Measurements from ENCODE around the gene WDR48. TPM values are rescaled to one million over a fixed set of nuclear protein-coding genes. Genes with fewer than 3 reads are reported as not detected.

Gene WDR48
- polyA plus RNA-seq, 1 donor from 2014 or later, result 111 TPM

- Histone ChIP-seq H4K20me1 (ENCODE audit: insufficient read depth) (no peaks in the 10 kb centered on the region), H3K79me2 (replicated peaks; ENCODE audit: insufficient read depth, low read length) (peaks cover 21% of the 10 kb centered on the region), H2AFZ (ENCODE audit: low read depth, low read length) (no peak overlapping the region), H3K9me3 (ENCODE audit: low read length) (no peaks in the 10 kb centered on the region), H3K4me3 (ENCODE audit: low read length) (peak overlapping the region; percentile 99), H3F3A (ENCODE audit: insufficient read depth, low read length, poor library complexity, severe bottlenecking) (peaks cover 4% of the 10 kb centered on the region), H3K27ac (ENCODE audit: low read length) (no peak overlapping the region), H3K36me3 (ENCODE audit: insufficient read depth, low read length) (no peaks in the 10 kb centered on the region), H3K9ac (ENCODE audit: low read length) (no peak overlapping the region), H3K9me2 (ENCODE audit: insufficient read depth, low read length) (no peaks in the 10 kb centered on the region), H3K4me2 (ENCODE audit: low read length) (peak overlapping the region; percentile 82), H3K27me3 (ENCODE audit: insufficient read depth, low read depth, low read length) (no peaks in the 10 kb centered on the region)
- TF ChIP-seq EP300 (conservative IDR thresholded peaks at IDR 0.05; ENCODE audit: poor library complexity, severe bottlenecking) (no peak), MXI1 (conservative IDR thresholded peaks at IDR 0.05; ENCODE audit: poor library complexity, severe bottlenecking) (no peak), REST (IDR thresholded peaks at IDR 0.05; ENCODE audit: borderline replicate concordance) (no peak), EZH2 (IDR thresholded peaks at IDR 0.05; ENCODE audit: borderline replicate concordance, insufficient read depth, low read length, poor library complexity, severe bottlenecking) (no peak), TAF1 (IDR thresholded peaks at IDR 0.05; ENCODE audit: low read depth) (no peak), RAD21 (conservative IDR thresholded peaks at IDR 0.05) (no peak), SMC3 (conservative IDR thresholded peaks at IDR 0.05; ENCODE audit: poor library complexity) (no peak), CTCF (IDR thresholded peaks at IDR 0.05; ENCODE audit: poor library complexity, severe bottlenecking) (no peak), POLR2AphosphoS5 (IDR thresholded peaks at IDR 0.05) (no peak)
Measured at GRCh38 chr3:39104961-39105686, 53.3 kb downstream of the WDR48 start.

- H3K9me2 ChIP-seq (ENCODE audit: insufficient read depth, low read length), result no peaks in the 10 kb centered on the region
- no peaks in the 10 kb centered on the region for H3K36me3 ChIP-seq (ENCODE audit: insufficient read depth, low read length)
- no peaks in the 10 kb centered on the region for H3K27me3 ChIP-seq (ENCODE audit: insufficient read depth, low read depth, low read length)
- peaks cover 21% of the 10 kb centered on the region for H3K79me2 ChIP-seq (replicated peaks; ENCODE audit: insufficient read depth, low read length)
- H3K9me3 ChIP-seq (ENCODE audit: low read length), result no peaks in the 10 kb centered on the region
- H3K9ac ChIP-seq (ENCODE audit: low read length), result peak overlapping the region; percentile 83
- no peak overlapping the region for H2AFZ ChIP-seq (ENCODE audit: low read depth, low read length)
- no peak overlapping the region for H3K27ac ChIP-seq (ENCODE audit: low read length)
- peaks cover 4% of the 10 kb centered on the region for H3F3A ChIP-seq (ENCODE audit: insufficient read depth, low read length, poor library complexity, severe bottlenecking)
- H4K20me1 ChIP-seq (ENCODE audit: insufficient read depth), result no peaks in the 10 kb centered on the region
- peak overlapping the region; percentile 99 for H3K4me3 ChIP-seq (ENCODE audit: low read length)
- H3K4me2 ChIP-seq (ENCODE audit: low read length), result peak overlapping the region; percentile 82
- no peak for TF ChIP-seq RAD21 (conservative IDR thresholded peaks at IDR 0.05)
- TF ChIP-seq MXI1 (conservative IDR thresholded peaks at IDR 0.05; ENCODE audit: poor library complexity, severe bottlenecking), result no peak
- TF ChIP-seq SMC3 (conservative IDR thresholded peaks at IDR 0.05; ENCODE audit: poor library complexity), result no peak
- TF ChIP-seq EP300 (conservative IDR thresholded peaks at IDR 0.05; ENCODE audit: poor library complexity, severe bottlenecking), result no peak
- no peak for TF ChIP-seq POLR2AphosphoS5 (IDR thresholded peaks at IDR 0.05)
- TF ChIP-seq REST (IDR thresholded peaks at IDR 0.05; ENCODE audit: borderline replicate concordance), result no peak
Measured at GRCh38 chr3:39105687-39106063, 53.9 kb downstream of the WDR48 start.

All from neural cell (in vitro differentiated cells).